Fibroblast of peridontal ligament (primary cell): ENCODE data around the gene LRRC47.
A peak's percentile ranks its signal among the peaks of the same experiment; 100 is the strongest.

Experiments
- DNase-seq: peaks from one replicate; pipeline ENCODE4 v3.0.0-alpha.2; 2010; ENCODE audit errors: extremely low read depth

The LRRC47 gene

GRCh38 chr1:3786468-3787348 lies 9.6 kb downstream of the LRRC47 start:
- DNase-seq: no peak

GRCh38 chr1:3785456-3786157 lies 10.7 kb downstream of the LRRC47 start:
- no peak for DNase-seq

GRCh38 chr1:3785045-3785444 lies 11.3 kb downstream of the LRRC47 start:
- no peak for DNase-seq

- no peak for DNase-seq
Observed at GRCh38 chr1:3783651-3784474, 12.4 kb downstream of the LRRC47 start.

- no peak for DNase-seq
Observed at GRCh38 chr1:3780901-3781300, 15.4 kb downstream of the LRRC47 start.

GRCh38 chr1:3779912-3780416 lies 16.3 kb downstream of the LRRC47 start:
- no peak for DNase-seq

GRCh38 chr1:3779265-3779911 lies 16.9 kb downstream of the LRRC47 start:
- DNase-seq: no peak

GRCh38 chr1:3778590-3779264 lies 17.6 kb downstream of the LRRC47 start:
- no peak for DNase-seq

GRCh38 chr1:3777647-3778589 lies 18.4 kb downstream of the LRRC47 start:
- no peak for DNase-seq

- DNase-seq: no peak
Observed at GRCh38 chr1:3777078-3777547, 19.2 kb downstream of the LRRC47 start.

GRCh38 chr1:3776231-3776961 lies 19.9 kb downstream of the LRRC47 start:
- DNase-seq: no peak

- DNase-seq: peak; percentile 38
Observed at GRCh38 chr1:3775490-3776230, 20.6 kb downstream of the LRRC47 start.

GRCh38 chr1:3774946-3775489 lies 21.3 kb downstream of the LRRC47 start:
- DNase-seq: no peak

- DNase-seq: no peak
Observed at GRCh38 chr1:3774276-3774945, 21.9 kb downstream of the LRRC47 start.

GRCh38 chr1:3773572-3774275 lies 22.6 kb downstream of the LRRC47 start:
- no peak for DNase-seq

GRCh38 chr1:3772715-3773571 lies 23.4 kb downstream of the LRRC47 start, which contains the start of gene SMIM1:
SMIM1 (plus strand) TSS chr1:3772749; CDS start chr1:3775374, 2,625 bp downstream.
- DNase-seq: no peak
